Measurements from ENCODE around the gene PYCR2.

PYCR2 gene

DNA sequence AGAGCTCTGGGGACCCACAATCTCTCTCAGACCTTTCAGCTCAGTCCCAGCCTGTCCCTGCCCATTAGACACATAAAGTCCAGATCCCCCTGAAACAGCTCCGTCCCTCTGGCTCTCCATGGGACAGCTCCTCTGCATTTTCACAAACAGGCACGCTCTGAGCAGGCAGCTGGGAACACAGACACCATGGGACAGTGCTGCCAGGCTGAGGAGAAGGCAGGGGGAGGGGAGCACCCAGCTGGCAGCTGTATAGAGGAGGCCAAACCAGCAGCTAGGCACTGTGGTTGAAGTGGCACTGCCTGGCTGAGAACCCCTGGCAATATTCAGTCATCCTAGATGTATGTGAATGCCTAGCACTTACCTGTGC lies 43.8 kb downstream of the PYCR2 start:
- in situ Hi-C loops (cut with MboI; ENCODE audit: low sequenced_read_pairs): no loop called here

DNA sequence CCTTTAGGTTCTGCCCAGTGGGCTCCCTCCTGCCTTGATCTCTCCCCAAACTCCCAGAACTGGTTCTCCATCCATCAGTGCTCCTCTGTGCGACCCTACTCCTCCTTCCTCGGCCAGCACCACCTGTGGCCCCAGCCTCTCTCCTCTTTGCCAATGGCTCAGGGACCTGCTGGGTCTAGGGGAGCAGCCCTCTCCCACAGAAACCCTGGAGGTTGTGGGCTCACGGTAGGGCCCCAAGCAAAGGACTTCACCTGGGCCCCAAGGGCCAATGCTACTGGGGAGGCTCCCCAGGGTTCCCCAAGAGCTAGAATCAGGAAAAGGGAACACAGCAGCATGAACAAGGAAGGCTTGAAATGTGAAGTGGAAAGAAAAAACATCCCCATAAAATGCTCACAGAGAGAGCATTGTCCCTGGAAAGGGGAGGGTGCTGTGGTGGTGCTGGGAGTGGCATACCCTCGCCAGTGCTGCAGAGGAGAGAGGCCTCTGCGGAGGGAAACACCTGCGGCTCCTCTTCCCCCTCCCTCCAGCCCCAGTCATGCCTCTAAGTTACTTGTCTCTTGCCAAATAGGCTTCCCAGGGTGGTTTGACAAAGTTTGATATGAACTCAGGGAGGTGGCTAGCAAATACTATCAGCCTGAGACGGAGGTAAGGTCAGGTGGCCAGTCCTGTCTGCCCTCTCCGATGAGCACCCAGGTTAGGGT lies 44.4 kb downstream of the PYCR2 start:
- in situ Hi-C loops (cut with MboI; ENCODE audit: low sequenced_read_pairs): no loop called here

DNA sequence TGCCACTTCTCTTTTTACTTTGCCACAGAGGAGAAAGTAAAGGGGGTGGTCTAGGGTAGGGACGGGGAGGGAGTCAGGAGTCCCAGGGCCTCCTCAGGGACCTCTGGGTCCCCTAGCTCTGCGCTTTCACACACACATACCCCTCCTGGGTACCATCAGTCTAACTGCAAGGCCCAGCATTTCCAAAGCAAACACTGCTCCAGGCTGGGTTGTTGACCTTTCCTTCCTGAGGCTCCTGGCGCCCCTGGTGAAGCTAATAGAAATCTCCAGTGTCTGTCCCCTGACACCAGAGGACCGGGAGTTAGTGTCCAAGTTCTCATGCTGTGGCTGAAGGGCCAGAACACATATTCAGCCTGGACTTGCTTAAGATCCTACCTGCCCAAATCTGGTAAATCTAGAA lies 45.8 kb downstream of the PYCR2 start:
- in situ Hi-C loops (cut with MboI; ENCODE audit: low sequenced_read_pairs): no loop called here

DNA sequence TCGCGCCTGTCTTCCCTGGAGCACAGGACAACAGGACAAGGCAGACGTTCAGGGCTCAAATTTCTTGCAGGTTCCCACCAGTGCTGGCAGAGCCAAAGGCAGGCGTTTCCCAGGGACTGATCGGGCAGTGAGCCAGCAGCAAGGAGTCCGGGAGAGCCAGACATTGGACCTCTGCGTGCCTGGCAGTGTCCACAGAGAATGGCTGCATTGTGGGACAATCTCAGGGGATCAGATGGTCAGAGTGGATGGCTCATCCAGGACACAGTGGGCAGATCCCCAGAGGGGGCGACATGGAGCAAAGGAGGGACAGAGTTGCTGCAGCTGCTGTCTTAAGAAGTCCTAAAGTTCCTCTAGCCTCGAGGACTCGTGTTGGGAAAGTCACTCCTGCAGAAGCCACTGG lies 46.5 kb downstream of the PYCR2 start:
- in situ Hi-C loops (cut with MboI; ENCODE audit: low sequenced_read_pairs): no loop called here

DNA sequence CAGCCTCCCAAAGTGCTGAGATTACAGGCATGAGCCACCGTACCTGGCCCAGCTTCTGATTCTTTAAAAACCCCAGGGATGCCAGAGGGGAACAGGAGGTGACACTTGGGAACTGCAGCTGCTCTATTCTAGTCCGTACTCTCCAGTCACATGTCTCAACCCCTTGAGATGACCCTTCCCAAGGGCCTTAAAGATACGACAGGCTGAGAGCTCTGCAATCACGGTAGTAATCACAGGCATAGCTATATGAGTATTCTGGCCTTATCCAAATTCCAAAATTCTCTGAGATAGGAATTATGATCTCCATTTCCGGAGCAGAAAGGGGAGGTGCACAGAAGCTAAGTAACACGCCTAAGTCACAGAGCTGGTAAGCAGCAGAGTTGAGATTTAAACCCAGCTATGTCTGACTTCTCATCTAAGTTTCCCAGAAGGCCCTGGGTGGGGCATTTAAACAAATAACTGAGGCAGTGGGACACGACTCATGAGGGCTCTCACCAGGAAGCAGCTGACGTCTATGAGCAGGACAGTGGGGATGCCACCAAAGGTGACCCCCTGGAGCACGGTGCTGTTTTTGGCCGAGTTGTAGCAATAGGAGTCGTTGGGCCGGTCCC lies 47.0 kb downstream of the PYCR2 start:
- in situ Hi-C loops (cut with MboI; ENCODE audit: low sequenced_read_pairs): no loop called here

DNA sequence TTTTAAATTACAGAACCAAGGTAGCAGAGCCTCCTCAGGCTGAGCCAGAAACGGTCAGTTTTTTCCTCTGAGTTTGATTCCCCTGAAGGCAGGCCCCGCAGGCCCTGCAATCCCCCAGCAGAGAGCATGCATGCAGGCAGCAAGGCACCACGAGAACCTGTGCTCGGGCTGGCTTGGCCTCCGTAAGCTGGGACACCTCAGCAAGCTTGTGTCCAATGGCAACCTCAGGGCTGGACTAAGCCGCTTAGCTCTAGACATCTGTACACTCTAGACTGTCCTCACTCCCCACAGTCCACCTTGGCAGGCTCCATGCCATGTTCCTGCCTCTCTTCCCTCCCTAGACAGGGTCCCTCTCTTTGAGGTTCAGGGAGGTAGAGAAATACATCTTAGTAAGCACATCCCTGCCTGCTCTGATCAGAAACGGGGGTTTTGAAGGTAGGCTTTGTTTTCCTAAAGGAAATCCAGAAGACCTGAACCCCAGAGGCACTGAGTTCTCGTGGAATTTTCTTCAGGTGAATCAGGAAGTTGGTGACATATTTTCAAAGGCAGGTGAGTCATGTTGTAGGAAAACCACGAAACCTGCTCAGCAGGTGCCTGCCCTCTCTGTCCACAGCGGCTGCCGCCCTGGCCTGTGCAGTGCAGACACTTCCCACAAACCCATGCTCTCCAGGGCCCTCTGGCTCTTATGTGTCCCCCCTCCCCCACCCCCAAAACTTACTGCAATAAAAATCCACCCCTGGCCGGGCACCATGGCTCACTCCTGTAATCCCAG lies 48.8 kb downstream of the PYCR2 start:
- in situ Hi-C loops (cut with MboI; ENCODE audit: low sequenced_read_pairs): no loop called here

DNA sequence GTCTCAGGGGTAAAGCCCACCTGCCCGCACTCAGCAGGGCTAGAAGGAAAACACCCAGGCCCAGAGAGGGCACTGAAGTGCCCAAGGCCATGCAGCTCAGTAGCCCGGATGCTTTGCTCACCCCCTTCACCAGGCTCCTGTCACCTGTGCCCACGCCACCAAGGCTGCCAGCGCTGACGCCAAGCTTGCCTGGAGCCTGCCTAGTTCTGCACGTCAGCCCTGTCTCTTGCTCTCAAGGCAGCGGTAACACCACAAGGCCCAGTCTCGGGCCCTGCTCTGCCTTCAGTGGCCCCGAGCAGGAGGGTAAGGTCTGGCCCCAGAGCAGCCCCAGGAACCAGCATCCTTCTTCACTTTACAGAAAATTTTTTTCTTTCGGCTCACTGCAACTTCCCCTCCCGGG lies 49.6 kb downstream of the PYCR2 start:
- in situ Hi-C loops (cut with MboI; ENCODE audit: low sequenced_read_pairs): no loop called here

DNA sequence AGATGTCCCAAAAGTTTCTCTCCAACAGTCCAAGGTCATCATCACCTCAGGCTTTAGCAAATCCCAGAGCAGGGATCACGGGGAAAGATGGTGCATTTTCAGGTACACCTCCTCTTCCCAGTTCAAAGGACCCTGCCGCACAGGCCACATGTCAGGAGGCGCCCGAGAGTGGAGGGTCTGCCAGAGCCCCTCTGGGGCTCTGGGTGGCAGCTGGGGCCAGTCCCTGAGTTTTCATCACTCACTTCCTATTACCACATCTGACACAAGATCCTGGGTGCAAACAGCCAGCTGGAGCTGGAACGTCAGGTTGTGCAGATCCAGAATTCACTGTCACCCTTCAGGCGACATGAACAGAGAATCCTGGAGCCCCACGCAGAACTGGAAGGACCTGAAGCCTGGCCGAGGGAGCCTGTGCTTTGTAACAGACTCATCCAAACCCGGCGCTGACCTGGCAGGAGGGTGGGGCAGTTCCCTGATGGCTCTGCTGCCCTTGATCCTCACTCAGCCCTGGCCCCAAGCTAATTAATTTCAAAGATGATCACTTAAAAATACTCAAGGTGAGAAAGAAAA lies 50.7 kb downstream of the PYCR2 start:
- in situ Hi-C loops (cut with MboI; ENCODE audit: low sequenced_read_pairs): no loop called here

DNA sequence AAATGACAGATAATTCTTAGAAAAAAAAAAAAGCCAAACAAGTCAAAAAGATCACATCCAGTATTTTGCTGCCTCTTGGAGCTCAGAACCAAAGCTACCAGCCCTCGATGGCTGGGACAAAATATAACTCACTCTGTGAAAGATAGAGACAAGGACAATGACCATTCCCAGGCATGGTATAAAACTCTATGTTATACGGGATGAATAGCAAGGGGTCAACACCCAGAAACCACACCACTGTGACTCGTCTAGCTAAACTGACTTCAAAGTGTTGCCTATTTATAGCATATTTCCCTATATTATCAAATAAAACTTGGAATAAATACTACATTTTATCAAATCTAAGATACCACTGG lies 52.0 kb downstream of the PYCR2 start:
- in situ Hi-C loops (cut with MboI; ENCODE audit: low sequenced_read_pairs): no loop called here

DNA sequence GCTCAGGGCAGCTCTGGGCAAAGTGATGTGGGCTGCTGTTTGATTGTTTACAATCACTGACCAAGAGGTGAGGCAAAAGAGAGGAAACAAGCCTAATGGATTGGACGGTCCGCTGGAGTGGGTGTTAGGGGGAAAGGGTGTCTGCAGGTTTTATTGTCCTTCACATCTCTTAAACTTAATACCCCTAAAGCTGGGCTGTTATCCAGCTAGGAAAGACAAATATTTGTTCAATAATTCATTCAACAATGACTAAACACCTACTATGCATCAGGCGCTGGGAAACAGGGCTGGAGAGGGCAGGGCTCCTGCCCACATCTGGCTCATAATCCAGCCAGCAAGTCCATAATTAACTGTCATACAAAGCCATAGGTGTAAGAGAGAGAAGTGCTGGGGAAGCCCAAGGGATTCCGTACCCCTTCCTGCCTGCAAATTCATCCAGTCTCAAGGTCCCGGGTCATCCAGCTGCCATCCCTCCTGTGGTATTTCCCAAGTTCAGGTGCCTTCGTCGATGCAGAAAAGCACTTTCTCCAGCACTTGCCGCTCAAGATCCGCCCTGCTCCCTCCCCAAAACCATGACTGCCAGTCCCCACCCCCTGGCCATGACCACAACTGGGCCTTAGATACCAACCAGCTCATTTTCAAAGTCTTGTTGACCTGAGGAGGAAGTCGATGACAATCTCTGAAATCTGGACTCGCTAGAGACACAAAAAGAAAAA lies 52.5 kb downstream of the PYCR2 start:
- in situ Hi-C loops (cut with MboI; ENCODE audit: low sequenced_read_pairs): no loop called here

DNA sequence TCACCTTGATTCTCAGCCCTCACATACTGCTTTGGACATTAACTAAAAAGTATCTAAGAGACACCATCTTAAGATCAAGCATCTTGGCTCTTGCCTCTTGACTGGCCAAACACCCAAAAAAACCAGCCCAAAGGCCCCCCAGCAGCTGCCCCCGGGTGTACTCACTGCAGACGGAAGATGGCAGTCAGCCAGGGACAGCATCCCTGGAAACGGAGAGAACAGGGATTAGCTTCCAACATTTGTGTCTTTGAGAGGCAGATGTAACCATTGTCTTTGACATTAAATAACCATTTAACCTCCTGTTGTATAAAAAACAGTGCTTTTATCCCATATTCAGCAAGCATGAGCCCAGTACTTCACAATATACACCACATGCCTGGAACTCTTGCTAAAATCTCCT lies 53.1 kb downstream of the PYCR2 start:
- in situ Hi-C loops (cut with MboI; ENCODE audit: low sequenced_read_pairs): no loop called here
